H9 (cell line): ENCODE measurements around the gene FAM83E. TPM values are rescaled to one million over a fixed set of nuclear protein-coding genes. Genes with fewer than 3 reads are reported as not detected.

Experiments used
- DNase-seq: peaks from one replicate; pipeline ENCODE4 v3.0.0-alpha.2; 2017
- H2AFZ ChIP-seq: one replicate; pipeline ENCODE4 v1.6.1; 2013; ENCODE audit warnings: mild to moderate bottlenecking, low read length, control low read depth, moderate library complexity
- H2AK5ac ChIP-seq: 2 replicates; pipeline ENCODE4 v1.6.1; 2013; ENCODE audit warnings: low read length, control low read depth, mixed read lengths; ENCODE audit not compliant: insufficient read length
- H2BK120ac ChIP-seq: one replicate; pipeline ENCODE4 v1.6.1; 2013; ENCODE audit warnings: low read depth, mild to moderate bottlenecking, low read length, control low read depth, inconsistent platforms; ENCODE audit not compliant: poor library complexity, severe bottlenecking
- H2BK12ac ChIP-seq: 2 replicates; pipeline ENCODE4 v1.6.1; 2013; ENCODE audit warnings: low read length, control low read depth, mixed read lengths, low read depth; ENCODE audit not compliant: insufficient read length
- H2BK15ac ChIP-seq: 2 replicates; pipeline ENCODE4 v1.6.1; 2013; ENCODE audit warnings: low read depth, low read length, control low read depth
- H2BK20ac ChIP-seq: one replicate; pipeline ENCODE4 v1.6.1; 2013; ENCODE audit warnings: low read depth, mild to moderate bottlenecking, low read length, control low read depth, inconsistent platforms; ENCODE audit not compliant: poor library complexity, severe bottlenecking
- H2BK5ac ChIP-seq: 2 replicates; pipeline ENCODE4 v1.6.1; 2013; ENCODE audit warnings: low read length, control low read depth, mixed read lengths; ENCODE audit not compliant: insufficient read length
- H3K14ac ChIP-seq: 2 replicates; pipeline ENCODE4 v1.6.1; 2013; ENCODE audit warnings: low read length, control low read depth; ENCODE audit not compliant: insufficient read depth
- H3K18ac ChIP-seq: 2 replicates; pipeline ENCODE4 v1.6.1; 2013; ENCODE audit warnings: low read depth, mild to moderate bottlenecking, mixed read lengths, low read length, control low read depth; ENCODE audit not compliant: insufficient read length
- H3K23ac ChIP-seq: 2 replicates; pipeline ENCODE4 v1.6.1; 2013; ENCODE audit warnings: low read length, control low read depth, mixed read lengths, low read depth; ENCODE audit not compliant: insufficient read length
- H3K23me2 ChIP-seq: 2 replicates; pipeline ENCODE4 v1.6.1; 2013; ENCODE audit warnings: low read depth, mild to moderate bottlenecking, mixed read lengths, low read length, control low read depth; ENCODE audit not compliant: insufficient read length, poor library complexity, severe bottlenecking
- H3K27ac ChIP-seq: 2 replicates; pipeline ENCODE4 v1.5.1; 2013; ENCODE audit warnings: low read length, control low read depth, mixed read lengths, low read depth; ENCODE audit not compliant: insufficient read length
- H3K27me3 ChIP-seq: 2 replicates; pipeline ENCODE4 v1.6.1; 2013; ENCODE audit warnings: low read length, control low read depth, inconsistent platforms; ENCODE audit not compliant: insufficient read depth
- H3K4ac ChIP-seq: 2 replicates; pipeline ENCODE4 v1.6.1; 2013; ENCODE audit warnings: low read depth, mild to moderate bottlenecking, control low read depth, inconsistent platforms, low read length, moderate library complexity
- H3K4me1 ChIP-seq: 2 replicates; pipeline ENCODE4 v1.6.1; 2013; ENCODE audit warnings: low read length, control low read depth, inconsistent platforms; ENCODE audit not compliant: insufficient read depth
- H3K4me2 ChIP-seq: 2 replicates; pipeline ENCODE4 v1.6.1; 2013; ENCODE audit warnings: low read length, control low read depth, mixed read lengths; ENCODE audit not compliant: insufficient read length, insufficient read depth
- H3K56ac ChIP-seq: 2 replicates; pipeline ENCODE4 v1.6.1; 2013; ENCODE audit warnings: low read depth, mild to moderate bottlenecking, mixed read lengths, low read length, control low read depth; ENCODE audit not compliant: insufficient read length
- H3K79me1 ChIP-seq: 2 replicates; pipeline ENCODE4 v1.6.1; 2013; ENCODE audit warnings: low read depth, mild to moderate bottlenecking, moderate library complexity, low read length, control low read depth, inconsistent platforms; ENCODE audit not compliant: insufficient read depth, poor library complexity, severe bottlenecking
- H3K79me2 ChIP-seq: 2 replicates; pipeline ENCODE4 v1.6.1; 2013; ENCODE audit warnings: low read length, control low read depth, inconsistent platforms; ENCODE audit not compliant: insufficient read depth
- H3K9ac ChIP-seq: 2 replicates; pipeline ENCODE4 v1.6.1; 2013; ENCODE audit warnings: low read length, control low read depth, mixed read lengths; ENCODE audit not compliant: insufficient read length; ENCODE audit errors: extremely low read depth
- H3K9me3 ChIP-seq: one replicate; pipeline ENCODE4 v1.6.1; 2013; ENCODE audit warnings: low read depth, low read length, inconsistent platforms; ENCODE audit not compliant: control insufficient read depth
- H3T11ph ChIP-seq: one replicate; pipeline ENCODE4 v1.6.1; 2013; ENCODE audit warnings: mild to moderate bottlenecking, low read length, control low read depth, inconsistent platforms
- H4K20me1 ChIP-seq: one replicate; pipeline ENCODE4 v1.6.1; 2013; ENCODE audit not compliant: control insufficient read depth, insufficient read length, insufficient read depth
- H4K5ac ChIP-seq: 2 replicates; pipeline ENCODE4 v1.6.1; 2013; ENCODE audit warnings: low read depth, mild to moderate bottlenecking, mixed read lengths, low read length, control low read depth; ENCODE audit not compliant: insufficient read length
- H4K8ac ChIP-seq: replicated peaks from 2 replicates; pipeline ENCODE4 v1.6.1; 2013; ENCODE audit warnings: low read length, control low read depth, mixed read lengths, low read depth; ENCODE audit not compliant: insufficient read length
- H4K91ac ChIP-seq: 2 replicates; pipeline ENCODE4 v1.6.1; 2013; ENCODE audit warnings: low read depth, mild to moderate bottlenecking, moderate library complexity, mixed read lengths, low read length, control low read depth; ENCODE audit not compliant: insufficient read length
- H3K27ac Mint-ChIP-seq, 3 experiments: 2 replicates in 2 of 3; 3 replicates in 1 of 3; pipeline ENCODE4 v1.8.0; 2020 to 2021; ENCODE audit warnings: mixed read lengths in 3 of 3, mild to moderate bottlenecking in 1 of 3, moderate library complexity in 1 of 3
- H3K27me3 Mint-ChIP-seq: 2 replicates; pipeline ENCODE4 v1.8.0; 2021; ENCODE audit warnings: low read depth, mild to moderate bottlenecking, moderate library complexity, mixed read lengths
- H3K36me3 Mint-ChIP-seq, 3 experiments: 2 replicates in 2 of 3; 3 replicates in 1 of 3; pipeline ENCODE4 v1.8.0; 2020 to 2021; ENCODE audit warnings: low read depth in 3 of 3, mixed read lengths in 3 of 3; ENCODE audit not compliant: insufficient read depth in 1 of 3
- H3K4me1 Mint-ChIP-seq, 2 experiments: 2 replicates each; pipeline ENCODE4 v1.8.0; 2020; ENCODE audit warnings: mixed read lengths in 2 of 2
- H3K4me3 Mint-ChIP-seq, 2 experiments: 2 replicates in 1 of 2; 3 replicates in 1 of 2; pipeline ENCODE4 v1.8.0; 2020 to 2021; ENCODE audit warnings: mild to moderate bottlenecking in 2 of 2, mixed read lengths in 2 of 2, moderate library complexity in 1 of 2
- H3K9me3 Mint-ChIP-seq, 2 experiments: 2 replicates in 1 of 2; 3 replicates in 1 of 2; pipeline ENCODE4 v1.8.0; 2020; ENCODE audit warnings: mild to moderate bottlenecking in 2 of 2, mixed read lengths in 2 of 2, moderate library complexity in 1 of 2
- WGBS: extraction: QIAGEN DNeasy Blood & Tissue Kit; methylation state at CpG from one replicate; pipeline ENCODE4 v1.1.7; 2013; ENCODE audit warnings: missing lambda C conversion rate, low lambda C conversion rate, mixed read lengths; ENCODE audit not compliant: insufficient read length; ENCODE audit errors: extremely low coverage; 5-methylcytosine and 5-hydroxymethylcytosine counted together
- total RNA-seq: library from RNA; stranded (reverse); gene quantifications from 2 replicates; pipeline ENCODE4 v1.2.1, GENCODE V29; 2021
- TF ChIP-seq, protein P1 (sequence below): fragments of 200-600 bp; sonication (generic); conservative IDR thresholded peaks from 3 replicates; pipeline ENCODE4 v1.8.0; 2021; ENCODE audit warnings: antibody characterized with exemption, mild to moderate bottlenecking

FAM83E gene
- total RNA-seq, 1 experiment from 2014 or later, result 9.2 TPM

DNA sequence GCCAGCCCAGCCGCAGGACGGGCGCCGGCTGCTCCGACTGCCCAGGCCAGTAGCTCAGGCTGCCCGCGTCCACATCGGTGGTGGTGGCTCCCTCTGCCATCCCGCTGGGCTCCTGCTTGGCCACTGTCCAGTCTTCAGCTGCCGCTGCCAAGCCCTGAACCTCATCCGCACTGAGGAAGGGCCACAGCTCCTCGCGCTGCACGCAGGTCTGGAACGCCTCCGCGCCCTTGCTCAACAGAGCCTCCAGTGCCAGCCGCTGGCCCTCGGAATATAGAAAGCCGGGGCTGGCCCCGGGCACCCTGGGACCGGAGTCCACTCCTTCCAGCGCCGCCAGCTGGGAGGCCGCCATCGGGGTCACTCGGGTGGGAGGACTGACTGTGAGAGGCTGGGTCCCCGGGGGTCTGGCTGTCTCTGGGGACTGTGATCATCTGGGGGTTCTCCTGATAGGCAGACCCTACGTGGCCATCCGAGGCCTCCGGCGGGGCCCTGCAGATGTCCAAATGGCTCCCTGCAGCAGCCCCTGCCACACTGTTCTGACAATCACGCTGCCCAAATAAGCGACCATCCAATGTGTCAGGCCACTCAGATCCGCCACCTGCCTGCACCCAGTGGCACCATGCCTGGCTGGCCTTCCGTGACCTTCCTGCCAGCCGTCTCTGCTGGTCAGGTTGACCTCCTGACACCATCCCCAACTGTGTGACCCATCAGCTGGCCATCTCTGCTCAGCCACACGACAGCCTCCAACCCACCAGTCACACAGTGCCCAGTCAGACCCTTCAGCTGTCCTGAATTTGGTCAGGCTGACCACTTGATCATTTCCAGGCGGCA is 1.6 kb downstream of the FAM83E start:
- peaks cover 3% of the 10 kb centered on the region; the same call in 1 of the 2 replicates for H3K4me1 ChIP-seq
- no peaks in the 10 kb centered on the region; the same call in 1 of the 2 replicates for H3K27me3 Mint-ChIP-seq

More for the DNA sequence above, 1.6 kb downstream of the FAM83E start:
- Histone ChIP-seq H3K14ac (no peak overlapping the region), H3K23ac (no peak overlapping the region), H2BK12ac (no peak overlapping the region), H4K8ac (no peak overlapping the region), H2BK15ac (no peak overlapping the region), H3T11ph (no peak overlapping the region), H3K56ac (no peak overlapping the region), H3K79me2 (peaks cover 11% of the 10 kb centered on the region; the same call in 1 of the 2 replicates), H2AK5ac (no peak overlapping the region), H2AFZ (no peak overlapping the region), H3K4ac (no peak overlapping the region), H4K91ac (no peak overlapping the region), H3K9ac (no peak overlapping the region), H3K9me3 (no peaks in the 10 kb centered on the region), H2BK20ac (no peak overlapping the region), H4K5ac (no peak overlapping the region), H3K27ac (no peak overlapping the region), H2BK120ac (no peak overlapping the region), H4K20me1 (no peaks in the 10 kb centered on the region), H2BK5ac (no peak overlapping the region), H3K18ac (no peak overlapping the region), H3K79me1 (peaks cover 4% of the 10 kb centered on the region), H3K23me2 (peaks cover 5% of the 10 kb centered on the region), H3K4me2 (no peak overlapping the region), H3K27me3 (no peaks in the 10 kb centered on the region)
- H3K27ac Mint-ChIP-seq, result peak overlapping the region; percentile 94 to 98 (median 96)
- no CpG with 5 or more reads among the region's 39 CpGs for WGBS
- peak; percentile 36 for DNase-seq
- peak overlapping the region in 1 of 2 experiments; percentile 68; a peak in 2 of 5 replicates for H3K4me3 Mint-ChIP-seq
- no peaks in the 10 kb centered on the region; a peak in 1 of 5 replicates for H3K9me3 Mint-ChIP-seq
- H3K4me1 Mint-ChIP-seq, result peaks cover 30 to 48% of the 10 kb centered on the region in 2 experiments
- peaks cover 31 to 54% (median 44%) of the 10 kb centered on the region in 3 experiments for H3K36me3 Mint-ChIP-seq
- TF ChIP-seq, protein P1, sequence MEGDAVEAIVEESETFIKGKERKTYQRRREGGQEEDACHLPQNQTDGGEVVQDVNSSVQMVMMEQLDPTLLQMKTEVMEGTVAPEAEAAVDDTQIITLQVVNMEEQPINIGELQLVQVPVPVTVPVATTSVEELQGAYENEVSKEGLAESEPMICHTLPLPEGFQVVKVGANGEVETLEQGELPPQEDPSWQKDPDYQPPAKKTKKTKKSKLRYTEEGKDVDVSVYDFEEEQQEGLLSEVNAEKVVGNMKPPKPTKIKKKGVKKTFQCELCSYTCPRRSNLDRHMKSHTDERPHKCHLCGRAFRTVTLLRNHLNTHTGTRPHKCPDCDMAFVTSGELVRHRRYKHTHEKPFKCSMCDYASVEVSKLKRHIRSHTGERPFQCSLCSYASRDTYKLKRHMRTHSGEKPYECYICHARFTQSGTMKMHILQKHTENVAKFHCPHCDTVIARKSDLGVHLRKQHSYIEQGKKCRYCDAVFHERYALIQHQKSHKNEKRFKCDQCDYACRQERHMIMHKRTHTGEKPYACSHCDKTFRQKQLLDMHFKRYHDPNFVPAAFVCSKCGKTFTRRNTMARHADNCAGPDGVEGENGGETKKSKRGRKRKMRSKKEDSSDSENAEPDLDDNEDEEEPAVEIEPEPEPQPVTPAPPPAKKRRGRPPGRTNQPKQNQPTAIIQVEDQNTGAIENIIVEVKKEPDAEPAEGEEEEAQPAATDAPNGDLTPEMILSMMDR, result no peak
